HG03064 (cell line): ENCODE data around the gene PTPRG.

ENCODE experiments used
- ATAC-seq: cut with Tn5 transposase; IDR thresholded peaks from one replicate; pipeline ENCODE4 v1.9.1; 2021; ENCODE audit warnings: low read depth; ENCODE audit not compliant: unreplicated experiment

The PTPRG gene

GRCh38 chr3:62183969-62184368, 622.6 kb downstream of the PTPRG start:
- ATAC-seq: no peak

DNA sequence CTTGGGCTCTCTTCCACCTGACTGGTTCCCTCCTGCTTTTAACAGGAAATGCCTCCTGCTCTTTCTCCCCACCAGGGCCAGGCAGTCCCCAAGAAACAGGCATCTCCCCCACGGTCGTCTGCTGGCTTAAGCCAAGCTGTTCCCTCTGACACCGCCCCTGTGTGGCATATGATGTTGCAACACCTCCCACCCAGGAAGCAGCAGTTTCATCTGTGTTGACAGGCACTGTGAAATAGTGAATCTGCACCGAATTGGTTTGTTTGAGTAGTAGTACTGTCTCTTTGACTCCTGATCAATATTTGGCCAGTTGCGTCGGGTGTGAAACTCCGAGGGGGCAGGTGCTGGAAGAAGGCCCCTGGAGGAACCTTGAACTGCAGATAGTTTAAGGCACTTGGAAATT, 623.2 kb downstream of the PTPRG start:
- no peak for ATAC-seq

DNA sequence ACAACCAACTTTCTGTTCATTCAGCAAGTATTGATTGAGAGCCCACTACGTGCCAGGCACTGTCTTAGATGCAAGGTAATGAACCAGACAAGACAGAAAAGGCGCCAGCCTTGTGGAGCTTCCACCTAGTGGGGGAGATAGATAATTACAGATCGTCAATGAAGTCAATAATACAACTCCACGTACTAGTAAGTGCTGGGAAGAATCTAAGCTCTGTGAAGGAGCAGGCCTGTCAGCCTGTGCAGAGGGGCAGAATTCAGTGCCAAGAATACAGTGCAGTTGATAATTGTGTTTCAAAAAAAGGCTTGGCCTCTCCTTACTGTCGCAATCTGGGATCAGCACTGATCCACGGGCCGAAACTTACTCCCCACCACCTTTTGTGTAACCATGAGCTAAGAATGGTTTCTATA, 625.7 kb downstream of the PTPRG start:
- ATAC-seq: no peak

DNA sequence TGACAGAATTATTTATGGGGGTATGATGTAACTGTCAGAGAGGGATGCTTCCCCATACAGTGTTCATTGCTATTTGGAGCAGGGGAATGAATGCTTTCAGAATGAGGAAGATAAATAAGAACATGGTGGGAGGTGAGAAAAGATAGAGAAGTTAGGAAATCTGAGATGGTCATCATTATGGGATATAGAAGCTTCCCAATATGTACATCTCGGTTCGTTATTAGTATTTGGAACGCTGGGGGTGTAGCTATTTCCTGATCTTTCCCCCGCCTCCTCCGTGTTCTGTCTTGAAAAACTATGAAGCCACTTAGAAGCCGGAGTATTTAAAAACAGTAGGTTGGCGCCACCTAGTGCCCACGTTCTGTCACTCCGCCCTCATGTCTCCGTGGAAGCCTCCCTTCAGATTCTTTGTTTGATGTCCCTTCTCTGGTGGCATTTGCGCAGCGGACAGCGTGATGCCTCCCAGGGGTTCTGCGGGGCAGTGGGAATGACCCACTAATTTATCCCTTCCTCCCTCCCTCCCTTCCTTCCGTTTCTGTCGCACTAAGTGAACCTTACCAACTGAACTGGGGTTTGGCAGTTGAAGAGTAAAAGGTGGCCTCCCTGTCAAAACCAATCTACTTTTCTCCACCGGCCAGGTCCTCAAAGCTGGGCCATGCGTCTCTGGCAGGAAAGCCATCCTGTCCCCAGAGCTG, 627.5 kb downstream of the PTPRG start:
- ATAC-seq: no peak

GRCh38 chr3:62189376-62189698, 628.0 kb downstream of the PTPRG start:
- ATAC-seq: no peak

GRCh38 chr3:62192891-62193290, 631.5 kb downstream of the PTPRG start:
- ATAC-seq: no peak

- ATAC-seq: no peak
Observed at GRCh38 chr3:62193586-62194345, 632.4 kb downstream of the PTPRG start.

- ATAC-seq: no peak
Observed at GRCh38 chr3:62197350-62198012, 636.1 kb downstream of the PTPRG start.

DNA sequence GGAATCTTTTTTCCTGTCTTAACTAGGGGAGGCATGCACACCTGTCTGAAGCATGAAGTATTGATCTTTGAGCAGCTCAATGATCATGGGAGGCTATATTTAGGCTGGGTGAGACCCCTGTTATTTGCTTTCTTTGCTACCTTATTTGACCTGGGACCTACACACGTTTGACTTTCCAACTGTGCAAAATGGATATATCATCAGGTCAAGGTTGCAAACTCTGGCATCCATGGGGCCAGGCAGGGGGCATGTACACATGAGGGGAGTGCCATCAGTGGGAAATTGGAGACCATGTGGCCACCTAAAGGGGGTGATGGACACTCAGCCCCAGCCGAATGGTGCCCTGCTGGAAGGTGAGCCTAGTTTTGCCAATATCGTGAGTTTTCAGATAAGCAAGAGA, 637.8 kb downstream of the PTPRG start:
- no peak for ATAC-seq

- no peak for ATAC-seq
Observed at GRCh38 chr3:62201438-62202035, 640.2 kb downstream of the PTPRG start.

- ATAC-seq: no peak
Observed at GRCh38 chr3:62203152-62203551, 641.8 kb downstream of the PTPRG start.

- no peak for ATAC-seq
Observed at GRCh38 chr3:62203561-62203960, 642.2 kb downstream of the PTPRG start.

DNA sequence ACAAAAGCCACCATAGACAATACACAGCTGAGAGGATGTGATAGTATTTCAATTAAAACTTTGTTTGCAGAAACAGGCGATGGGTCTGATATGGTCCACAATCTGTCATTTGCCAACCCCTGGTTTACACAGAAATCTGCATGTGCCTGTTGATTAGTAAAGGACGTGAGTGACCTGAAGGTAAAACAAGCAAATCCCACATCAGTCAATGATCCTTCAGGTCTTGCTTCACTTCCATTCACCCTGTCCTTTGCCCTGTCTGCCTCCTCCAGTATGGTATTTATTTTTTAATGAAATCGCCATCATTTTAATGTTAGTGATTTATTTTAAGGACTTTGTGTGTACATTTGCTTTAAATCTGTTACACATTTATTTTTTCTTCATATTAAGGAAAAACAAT, 645.8 kb downstream of the PTPRG start:
- ATAC-seq: no peak

DNA sequence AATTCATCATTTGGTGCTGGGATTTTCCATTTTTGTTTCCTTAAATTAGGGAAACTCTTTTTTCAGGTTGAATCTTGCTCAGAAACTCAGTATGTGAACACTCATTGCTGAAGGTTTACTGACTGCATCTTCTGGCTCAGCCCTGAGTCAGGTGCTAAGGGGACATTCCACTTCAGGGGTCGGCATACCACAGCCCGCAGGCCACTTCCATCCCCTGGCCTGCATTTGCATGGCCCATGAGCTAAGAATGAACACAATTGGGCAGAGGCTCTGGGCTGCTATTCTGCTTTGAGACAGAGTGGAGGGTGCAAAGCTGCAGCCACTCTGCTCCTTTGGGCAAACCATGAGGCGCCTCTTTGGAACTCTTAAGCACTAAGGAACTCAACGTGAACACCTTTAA, 647.0 kb downstream of the PTPRG start:
- ATAC-seq: no peak

DNA sequence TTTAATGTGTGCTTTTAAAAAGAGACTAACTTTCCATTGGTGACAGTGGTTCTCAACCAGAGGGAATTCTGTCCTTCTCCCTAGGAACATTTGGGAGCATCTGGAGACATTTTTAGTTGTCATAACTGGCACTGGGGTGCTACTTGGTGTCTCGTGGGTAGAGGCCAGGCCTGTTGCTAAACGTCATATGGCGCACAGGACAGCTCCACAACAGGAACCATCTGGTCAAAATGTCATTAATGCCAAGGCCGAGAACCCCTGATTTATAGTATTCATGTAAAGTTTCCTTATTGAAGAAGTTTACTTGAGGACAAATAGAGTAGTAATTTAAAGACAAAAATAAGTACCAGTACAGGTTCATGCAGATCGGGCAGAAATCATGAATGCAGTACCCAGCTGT, 647.7 kb downstream of the PTPRG start:
- ATAC-seq: no peak

- ATAC-seq: no peak
Observed at GRCh38 chr3:62210011-62210410, 648.6 kb downstream of the PTPRG start.

GRCh38 chr3:62211675-62212429, 650.5 kb downstream of the PTPRG start:
- no peak for ATAC-seq

DNA sequence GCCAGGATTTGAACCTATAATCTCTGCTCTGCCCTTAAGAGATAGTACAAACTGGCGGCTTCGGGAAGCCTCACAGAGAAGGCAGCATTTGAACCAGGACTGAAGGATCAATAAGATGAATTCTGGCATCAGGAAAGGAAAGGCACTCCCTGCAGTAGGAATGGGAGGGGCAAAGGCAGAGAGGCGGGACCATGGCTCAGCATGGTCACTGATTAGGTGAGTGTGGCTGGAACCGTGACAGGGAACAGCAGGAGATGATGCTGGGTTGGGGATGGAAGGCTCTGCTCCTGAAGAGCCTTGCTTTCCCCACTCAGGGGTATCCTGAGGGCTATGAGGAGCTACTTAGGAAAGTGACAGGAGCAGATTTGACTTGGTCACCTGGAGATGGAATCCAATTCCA, 653.5 kb downstream of the PTPRG start:
- no peak for ATAC-seq

DNA sequence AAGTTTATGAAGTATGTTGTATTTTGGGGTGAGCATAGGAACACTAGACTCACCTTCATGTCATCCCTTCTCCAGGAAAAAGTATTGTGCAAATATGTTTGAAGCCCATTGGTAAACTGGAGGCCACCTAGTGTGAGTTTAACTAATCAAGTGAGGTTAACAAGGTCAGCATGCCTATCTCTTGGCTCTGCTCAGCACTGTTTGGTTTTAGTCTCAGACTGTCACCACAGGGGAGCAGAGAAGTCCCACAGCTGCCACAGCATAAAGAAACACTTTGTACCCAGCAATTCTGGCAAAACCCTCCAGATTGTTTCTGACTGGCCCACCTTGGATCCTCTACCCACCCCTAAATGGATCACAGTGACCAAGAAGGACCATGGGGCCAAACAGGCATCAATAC, 659.2 kb downstream of the PTPRG start:
- ATAC-seq: no peak

- no peak for ATAC-seq
Observed at GRCh38 chr3:62225051-62225450, 663.7 kb downstream of the PTPRG start.
